Ishikawa (cell line): ENCODE results near the gene PTPRN2.

ENCODE experiments used
- CEBPB ChIP-seq: IDR thresholded peaks from 2 replicates; pipeline ENCODE4 v1.6.1; 2012
- CREB1 ChIP-seq: IDR thresholded peaks from 2 replicates; pipeline ENCODE4 v1.6.1; 2012; ENCODE audit warnings: low read depth
- EGR1 ChIP-seq: IDR thresholded peaks from 2 replicates; pipeline ENCODE4 v1.6.1; 2012
- EP300 ChIP-seq: IDR thresholded peaks from 2 replicates; pipeline ENCODE4 v1.6.1; 2012; ENCODE audit warnings: borderline replicate concordance
- FOXM1 ChIP-seq: IDR thresholded peaks from 2 replicates; pipeline ENCODE4 v1.6.1; 2012; ENCODE audit warnings: low read depth, borderline replicate concordance
- NFIC ChIP-seq: IDR thresholded peaks from 2 replicates; pipeline ENCODE4 v1.6.1; 2012
- RAD21 ChIP-seq: IDR thresholded peaks from 2 replicates; pipeline ENCODE4 v1.6.1; 2012; ENCODE audit warnings: low read depth
- TAF1 ChIP-seq: IDR thresholded peaks from 2 replicates; pipeline ENCODE4 v1.6.1; 2012; ENCODE audit warnings: low read depth, mild to moderate bottlenecking
- TCF12 ChIP-seq: IDR thresholded peaks from 2 replicates; pipeline ENCODE4 v1.6.1; 2012; ENCODE audit warnings: low read depth
- TEAD4 ChIP-seq: IDR thresholded peaks from 2 replicates; pipeline ENCODE4 v1.6.1; 2012
- USF1 ChIP-seq: IDR thresholded peaks from 2 replicates; pipeline ENCODE4 v1.6.1; 2012
- YY1 ChIP-seq: IDR thresholded peaks from 2 replicates; pipeline ENCODE4 v1.6.1; 2012; ENCODE audit warnings: low read depth
- ZBTB7A ChIP-seq: IDR thresholded peaks from 2 replicates; pipeline ENCODE4 v1.6.1; 2012; ENCODE audit warnings: low read depth
- TF ChIP-seq, protein P1 (sequence below): IDR thresholded peaks from 2 replicates; pipeline ENCODE4 v1.6.1; 2012
- TF ChIP-seq, protein P2 (sequence below): IDR thresholded peaks from 2 replicates; pipeline ENCODE4 v1.6.1; 2012; ENCODE audit warnings: low read depth, mild to moderate bottlenecking

The PTPRN2 gene

DNA sequence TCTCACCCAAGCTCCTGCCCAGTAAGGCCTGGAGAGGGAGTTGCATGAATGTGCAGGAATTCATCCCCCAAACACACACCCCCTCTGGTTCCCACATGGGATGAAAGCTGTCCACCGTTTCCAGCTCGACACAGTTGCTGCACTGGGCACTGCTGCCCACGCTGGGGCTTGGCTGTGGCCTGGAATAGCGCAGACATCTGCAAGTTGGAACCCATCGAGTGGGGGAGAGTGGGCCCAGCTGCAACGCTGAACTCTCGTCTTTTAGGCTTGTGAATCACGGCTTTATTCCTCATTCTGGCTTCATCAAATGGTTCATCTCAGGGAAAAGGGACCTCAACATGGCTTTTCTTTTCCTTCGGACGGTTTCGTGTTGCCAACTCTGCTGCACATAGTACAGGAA is 986.1 kb downstream of the PTPRN2 start:
- TF ChIP-seq EP300: no peak
- no peak for TF ChIP-seq NFIC
- TF ChIP-seq TEAD4: no peak
- no peak for TF ChIP-seq CEBPB
- no peak for TF ChIP-seq FOXM1
- no peak for TF ChIP-seq ZBTB7A
- TF ChIP-seq EGR1: no peak
- no peak for TF ChIP-seq YY1
- TF ChIP-seq, protein P1, sequence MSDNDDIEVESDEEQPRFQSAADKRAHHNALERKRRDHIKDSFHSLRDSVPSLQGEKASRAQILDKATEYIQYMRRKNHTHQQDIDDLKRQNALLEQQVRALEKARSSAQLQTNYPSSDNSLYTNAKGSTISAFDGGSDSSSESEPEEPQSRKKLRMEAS: no peak

- TF ChIP-seq, protein P2, sequence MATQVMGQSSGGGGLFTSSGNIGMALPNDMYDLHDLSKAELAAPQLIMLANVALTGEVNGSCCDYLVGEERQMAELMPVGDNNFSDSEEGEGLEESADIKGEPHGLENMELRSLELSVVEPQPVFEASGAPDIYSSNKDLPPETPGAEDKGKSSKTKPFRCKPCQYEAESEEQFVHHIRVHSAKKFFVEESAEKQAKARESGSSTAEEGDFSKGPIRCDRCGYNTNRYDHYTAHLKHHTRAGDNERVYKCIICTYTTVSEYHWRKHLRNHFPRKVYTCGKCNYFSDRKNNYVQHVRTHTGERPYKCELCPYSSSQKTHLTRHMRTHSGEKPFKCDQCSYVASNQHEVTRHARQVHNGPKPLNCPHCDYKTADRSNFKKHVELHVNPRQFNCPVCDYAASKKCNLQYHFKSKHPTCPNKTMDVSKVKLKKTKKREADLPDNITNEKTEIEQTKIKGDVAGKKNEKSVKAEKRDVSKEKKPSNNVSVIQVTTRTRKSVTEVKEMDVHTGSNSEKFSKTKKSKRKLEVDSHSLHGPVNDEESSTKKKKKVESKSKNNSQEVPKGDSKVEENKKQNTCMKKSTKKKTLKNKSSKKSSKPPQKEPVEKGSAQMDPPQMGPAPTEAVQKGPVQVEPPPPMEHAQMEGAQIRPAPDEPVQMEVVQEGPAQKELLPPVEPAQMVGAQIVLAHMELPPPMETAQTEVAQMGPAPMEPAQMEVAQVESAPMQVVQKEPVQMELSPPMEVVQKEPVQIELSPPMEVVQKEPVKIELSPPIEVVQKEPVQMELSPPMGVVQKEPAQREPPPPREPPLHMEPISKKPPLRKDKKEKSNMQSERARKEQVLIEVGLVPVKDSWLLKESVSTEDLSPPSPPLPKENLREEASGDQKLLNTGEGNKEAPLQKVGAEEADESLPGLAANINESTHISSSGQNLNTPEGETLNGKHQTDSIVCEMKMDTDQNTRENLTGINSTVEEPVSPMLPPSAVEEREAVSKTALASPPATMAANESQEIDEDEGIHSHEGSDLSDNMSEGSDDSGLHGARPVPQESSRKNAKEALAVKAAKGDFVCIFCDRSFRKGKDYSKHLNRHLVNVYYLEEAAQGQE: no peak
- TF ChIP-seq EP300 (no peak), EGR1 (no peak), ZBTB7A (no peak), CEBPB (no peak), TEAD4 (no peak), TAF1 (no peak), TCF12 (no peak), FOXM1 (no peak)
Observed at GRCh38 chr7:157599491-157599890, 988.1 kb downstream of the PTPRN2 start.

GRCh38 chr7:157597562-157597961 is 990.1 kb downstream of the PTPRN2 start:
- no peak for TF ChIP-seq TAF1
- TF ChIP-seq TEAD4: no peak
- TF ChIP-seq EP300: no peak
- TF ChIP-seq, protein P2: no peak
- no peak for TF ChIP-seq USF1
- TF ChIP-seq, protein P1: no peak
- TF ChIP-seq ZBTB7A: no peak
- no peak for TF ChIP-seq TCF12
- no peak for TF ChIP-seq CEBPB
- TF ChIP-seq YY1: no peak
- TF ChIP-seq NFIC: no peak
- no peak for TF ChIP-seq EGR1
- TF ChIP-seq FOXM1: no peak
- no peak for TF ChIP-seq CREB1
- no peak for TF ChIP-seq RAD21

GRCh38 chr7:157596881-157597280 is 990.7 kb downstream of the PTPRN2 start:
- TF ChIP-seq TEAD4 (no peak), CEBPB (no peak), EGR1 (no peak), FOXM1 (no peak), EP300 (no peak), NFIC (no peak), CREB1 (no peak), TCF12 (no peak), YY1 (no peak), RAD21 (no peak), USF1 (no peak), TAF1 (no peak), ZBTB7A (no peak)
- TF ChIP-seq, protein P1: no peak
- TF ChIP-seq, protein P2: no peak

GRCh38 chr7:157596471-157596870 is 991.2 kb downstream of the PTPRN2 start:
- TF ChIP-seq YY1 (no peak), TEAD4 (no peak), RAD21 (no peak), FOXM1 (no peak), EP300 (no peak), NFIC (no peak), EGR1 (no peak), ZBTB7A (no peak), TAF1 (no peak), TCF12 (no peak)
- TF ChIP-seq, protein P2: no peak
- TF ChIP-seq, protein P1: no peak
